HUES6 (cell line): Measurements from ENCODE around the gene SPACA7.

Experiments
- H3K27ac ChIP-seq: 2 replicates; pipeline ENCODE4 v1.7.0; 2013; ENCODE audit warnings: low read depth, mild to moderate bottlenecking, low read length, inconsistent platforms
- H3K27me3 ChIP-seq: 2 replicates; pipeline ENCODE4 v1.6.1; 2013; ENCODE audit warnings: low read length; ENCODE audit not compliant: control insufficient read depth, insufficient read depth
- H3K36me3 ChIP-seq: 2 replicates; pipeline ENCODE4 v1.6.1; 2013; ENCODE audit warnings: low read length; ENCODE audit not compliant: control insufficient read depth, insufficient read depth
- H3K4me1 ChIP-seq: 2 replicates; pipeline ENCODE4 v1.6.1; 2013; ENCODE audit warnings: low read length; ENCODE audit not compliant: control insufficient read depth, insufficient read depth
- H3K4me3 ChIP-seq: 2 replicates; pipeline ENCODE4 v1.5.1; 2013; ENCODE audit warnings: low read depth, low read length
- H3K9ac ChIP-seq: one replicate; pipeline ENCODE4 v1.6.1; 2013; ENCODE audit warnings: mild to moderate bottlenecking, low read length
- H3K9me3 ChIP-seq: 2 replicates; pipeline ENCODE4 v1.6.1; 2013; ENCODE audit warnings: low read depth, low read length; ENCODE audit not compliant: control insufficient read depth, insufficient read depth

SPACA7 gene

DNA sequence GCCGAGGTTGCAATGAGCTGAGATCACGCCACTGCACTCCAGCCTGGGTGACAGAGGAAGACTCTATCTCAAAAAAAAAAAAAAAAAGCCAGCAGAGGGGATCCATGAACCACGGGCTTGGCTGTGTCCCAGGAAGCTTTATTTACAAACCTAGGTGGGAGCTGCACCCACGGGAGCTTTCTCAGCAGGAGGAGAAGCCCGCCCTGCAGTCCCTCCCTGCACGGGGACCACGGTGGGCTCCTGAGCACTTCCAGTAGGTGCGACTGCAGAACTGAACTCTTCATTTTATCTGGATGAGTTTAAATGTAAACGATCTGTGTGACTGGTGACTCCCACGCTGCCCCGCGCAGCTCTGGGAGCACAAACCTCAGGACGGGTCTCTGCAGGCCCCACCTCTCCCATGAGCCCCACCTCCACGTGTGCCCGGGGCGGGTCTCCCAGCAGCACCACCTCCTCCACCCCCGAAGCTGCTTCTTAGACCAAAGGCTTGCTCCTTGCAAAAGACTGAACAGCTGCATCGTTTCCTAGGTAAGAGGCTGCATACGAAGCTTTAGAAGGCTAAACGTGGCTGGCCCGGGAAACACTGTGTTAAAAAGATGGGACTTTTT is 66.4 kb downstream of the SPACA7 start:
- no peak overlapping the region for H3K4me3 ChIP-seq
- no peaks in the 10 kb centered on the region for H3K4me1 ChIP-seq
- no peak overlapping the region for H3K9ac ChIP-seq
- peaks cover 29% of the 10 kb centered on the region for H3K27me3 ChIP-seq
- H3K9me3 ChIP-seq: peaks cover 7% of the 10 kb centered on the region; the same call in 1 of the 2 replicates
- H3K36me3 ChIP-seq: no peaks in the 10 kb centered on the region
- H3K27ac ChIP-seq: no peak overlapping the region

DNA sequence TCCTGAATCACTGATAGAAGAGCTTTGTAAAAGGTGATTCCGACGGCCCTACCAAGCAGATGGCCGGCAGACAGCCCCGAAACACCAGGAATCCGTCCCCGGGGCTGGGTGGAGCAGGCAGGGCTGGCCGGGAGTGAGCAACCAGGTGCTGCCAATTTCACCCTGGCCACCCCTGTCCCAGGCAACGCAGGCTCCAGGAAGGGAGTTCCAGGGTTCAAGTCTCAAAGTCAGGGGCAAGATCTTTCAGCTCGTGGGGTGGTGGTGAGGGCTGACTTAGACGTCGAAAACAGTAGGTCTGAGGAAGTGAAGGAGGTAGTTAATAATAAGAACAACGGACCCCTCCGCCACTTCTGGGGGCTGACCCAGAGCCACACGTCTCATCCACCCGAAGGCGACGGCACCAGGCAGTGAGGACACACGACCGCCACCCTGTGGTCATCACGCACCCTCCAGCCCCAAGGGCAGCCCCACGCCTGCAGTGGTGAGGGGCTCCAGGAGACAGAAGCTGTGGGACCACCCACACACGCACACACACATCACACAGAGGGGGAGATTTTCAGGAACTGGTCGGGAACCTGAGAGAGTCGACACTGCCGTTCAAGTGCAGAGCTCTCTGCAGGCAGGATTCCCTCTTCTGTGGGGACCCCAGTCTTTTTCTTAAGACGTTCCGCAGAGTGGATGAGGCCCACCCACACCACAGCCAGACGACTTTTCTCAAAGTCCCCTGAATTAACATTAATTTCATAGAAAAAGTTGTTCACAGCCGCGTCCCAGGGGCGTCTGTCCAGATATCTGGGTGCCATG is 67.2 kb downstream of the SPACA7 start:
- H3K36me3 ChIP-seq: no peaks in the 10 kb centered on the region
- no peak overlapping the region for H3K27ac ChIP-seq
- no peak overlapping the region for H3K4me3 ChIP-seq
- peaks cover 3% of the 10 kb centered on the region; the same call in 1 of the 2 replicates for H3K9me3 ChIP-seq
- H3K27me3 ChIP-seq: peaks cover 29% of the 10 kb centered on the region
- no peaks in the 10 kb centered on the region for H3K4me1 ChIP-seq
- H3K9ac ChIP-seq: no peak overlapping the region

DNA sequence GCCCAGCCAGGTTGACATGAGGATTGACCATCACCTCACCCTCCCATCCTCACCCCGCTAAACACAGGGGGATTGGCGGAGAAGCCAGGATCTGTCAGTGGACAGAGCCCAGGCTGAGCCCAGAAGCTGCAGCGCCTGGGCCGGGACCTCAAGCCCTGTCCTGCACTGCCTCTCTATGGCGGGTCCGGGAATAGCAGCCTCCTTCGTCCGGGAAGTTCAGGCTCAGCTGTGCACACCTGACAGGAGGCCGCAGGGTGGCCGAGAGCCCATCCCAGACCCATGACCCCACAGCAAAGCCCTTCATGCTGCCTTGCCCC is 67.8 kb downstream of the SPACA7 start:
- Histone ChIP-seq H3K4me3 (no peak overlapping the region), H3K27ac (no peak overlapping the region), H3K9me3 (no peaks in the 10 kb centered on the region), H3K9ac (no peak overlapping the region), H3K4me1 (no peaks in the 10 kb centered on the region), H3K27me3 (peaks cover 29% of the 10 kb centered on the region), H3K36me3 (no peaks in the 10 kb centered on the region)

DNA sequence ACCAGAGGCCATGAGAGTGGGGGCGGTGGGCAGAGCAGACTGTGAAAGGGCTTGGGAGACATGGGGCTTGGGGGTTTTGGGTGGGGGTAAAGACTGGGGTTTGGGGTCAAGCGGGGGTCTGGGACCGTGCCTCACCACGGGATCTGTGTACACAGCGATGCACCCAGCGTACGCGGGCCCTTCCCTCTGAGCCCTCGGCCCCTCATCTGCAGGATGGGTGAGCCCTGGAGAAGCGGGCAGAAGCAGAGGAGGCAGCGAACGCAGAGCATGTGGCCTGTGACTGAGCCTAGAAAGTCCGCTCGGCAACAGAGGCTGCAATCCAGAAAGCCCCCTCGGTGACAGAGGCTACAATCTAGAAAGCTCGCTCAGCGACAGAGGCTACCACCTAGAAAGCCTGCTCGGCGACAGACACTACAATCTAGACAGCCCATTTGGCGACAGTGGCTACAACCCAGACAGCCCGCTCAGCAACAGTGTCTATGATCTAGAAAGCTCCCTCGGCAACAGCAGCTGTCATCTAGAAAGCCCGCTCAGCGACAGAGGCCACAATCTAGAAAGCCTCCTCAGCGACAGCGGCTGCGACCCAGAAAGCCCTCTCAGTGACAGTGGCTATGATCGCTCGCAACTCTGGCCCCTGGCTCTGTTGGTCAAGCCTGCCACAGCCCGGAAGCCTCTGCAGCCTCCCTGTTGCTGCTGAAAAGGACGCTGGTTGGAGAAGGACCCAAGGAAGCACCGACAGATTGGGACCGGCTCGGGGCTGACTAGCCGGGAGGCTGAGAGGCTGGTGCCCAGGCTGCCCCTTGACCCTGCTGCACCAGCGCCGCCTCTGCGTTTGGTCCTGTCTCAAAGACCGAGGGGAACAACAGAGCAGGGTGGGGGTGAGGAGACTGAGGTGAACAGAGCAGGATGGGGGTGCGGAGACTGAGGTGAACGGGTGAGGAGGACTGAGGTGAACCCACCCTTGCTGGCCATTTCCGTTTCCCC is 68.6 kb downstream of the SPACA7 start:
- no peaks in the 10 kb centered on the region for H3K4me1 ChIP-seq
- no peak overlapping the region for H3K9ac ChIP-seq
- H3K36me3 ChIP-seq: no peaks in the 10 kb centered on the region
- H3K9me3 ChIP-seq: no peaks in the 10 kb centered on the region
- no peak overlapping the region for H3K27ac ChIP-seq
- no peak overlapping the region for H3K4me3 ChIP-seq
- H3K27me3 ChIP-seq: peaks cover 29% of the 10 kb centered on the region

DNA sequence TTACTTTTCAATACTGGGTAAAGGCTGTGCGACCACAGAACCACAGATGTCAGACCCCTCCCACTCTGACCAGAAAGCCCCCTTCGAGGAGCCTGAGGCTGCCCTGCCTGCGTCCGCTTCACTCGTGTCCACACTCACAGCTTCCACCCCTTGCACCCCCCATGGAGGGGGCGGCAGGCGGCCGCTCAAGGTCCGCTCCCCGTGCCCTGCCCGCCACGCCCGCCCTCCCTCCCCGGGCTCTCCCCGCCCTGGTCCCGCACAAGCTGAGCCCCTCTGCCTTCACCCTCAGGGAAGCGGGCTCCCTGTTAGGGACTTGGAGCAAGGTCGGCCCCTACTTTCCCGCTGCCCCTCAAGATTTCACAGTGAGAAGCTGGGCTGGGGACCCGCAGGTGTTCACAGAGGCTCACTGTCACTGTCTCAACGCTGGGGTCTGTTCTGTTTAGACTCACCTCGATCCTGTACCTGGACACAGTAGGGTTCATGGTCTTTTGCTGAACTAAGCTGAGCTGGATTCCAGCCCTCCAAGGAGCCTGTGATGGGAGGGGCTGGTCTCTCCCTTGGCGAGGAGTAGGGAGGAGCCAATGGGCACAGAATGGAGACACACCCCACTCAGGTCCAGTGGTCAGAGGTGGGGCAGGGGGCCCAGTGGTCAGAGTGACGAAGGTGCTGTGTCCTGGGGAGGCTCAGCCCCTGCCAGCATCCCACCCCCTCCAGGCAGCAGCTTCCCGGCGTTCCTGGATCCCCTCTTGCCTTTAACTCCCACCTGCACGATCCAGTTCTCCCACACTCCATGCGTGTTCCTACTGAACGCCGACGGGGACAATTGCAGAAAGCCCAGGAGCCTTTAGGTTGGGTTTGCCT is 69.5 kb downstream of the SPACA7 start:
- H3K27me3 ChIP-seq: peaks cover 27% of the 10 kb centered on the region
- no peak overlapping the region for H3K27ac ChIP-seq
- H3K9me3 ChIP-seq: no peaks in the 10 kb centered on the region
- no peaks in the 10 kb centered on the region for H3K4me1 ChIP-seq
- no peak overlapping the region for H3K9ac ChIP-seq
- no peak overlapping the region for H3K4me3 ChIP-seq
- H3K36me3 ChIP-seq: no peaks in the 10 kb centered on the region

DNA sequence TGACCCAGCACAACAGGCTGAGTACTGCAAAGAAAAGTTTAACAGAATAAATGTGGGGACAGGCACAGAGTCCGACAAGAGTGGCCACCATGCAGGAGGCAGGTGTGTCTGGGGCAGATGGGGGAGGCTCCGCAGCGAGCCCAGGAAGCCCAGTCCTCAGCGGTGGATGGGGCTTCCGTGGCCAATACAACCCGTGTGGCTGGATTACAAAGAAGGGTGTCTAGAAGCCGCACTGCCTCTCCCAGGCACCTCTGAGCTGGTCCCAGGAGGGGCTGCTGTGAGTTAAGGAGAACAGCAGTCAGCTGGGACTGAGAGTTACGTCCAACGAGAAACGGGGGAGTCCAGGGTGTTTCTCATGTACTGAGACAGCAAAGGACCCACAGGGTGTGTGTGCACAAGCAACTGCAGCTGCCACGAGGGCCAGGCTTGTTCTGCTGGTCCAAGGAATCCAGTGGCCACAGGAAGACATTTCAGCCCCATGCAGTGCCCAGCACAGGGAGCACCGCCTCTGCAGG is 70.2 kb downstream of the SPACA7 start:
- Histone ChIP-seq H3K36me3 (no peaks in the 10 kb centered on the region), H3K4me3 (no peak overlapping the region), H3K4me1 (no peaks in the 10 kb centered on the region), H3K27me3 (peaks cover 27% of the 10 kb centered on the region), H3K9me3 (no peaks in the 10 kb centered on the region), H3K27ac (no peak overlapping the region), H3K9ac (no peak overlapping the region)

DNA sequence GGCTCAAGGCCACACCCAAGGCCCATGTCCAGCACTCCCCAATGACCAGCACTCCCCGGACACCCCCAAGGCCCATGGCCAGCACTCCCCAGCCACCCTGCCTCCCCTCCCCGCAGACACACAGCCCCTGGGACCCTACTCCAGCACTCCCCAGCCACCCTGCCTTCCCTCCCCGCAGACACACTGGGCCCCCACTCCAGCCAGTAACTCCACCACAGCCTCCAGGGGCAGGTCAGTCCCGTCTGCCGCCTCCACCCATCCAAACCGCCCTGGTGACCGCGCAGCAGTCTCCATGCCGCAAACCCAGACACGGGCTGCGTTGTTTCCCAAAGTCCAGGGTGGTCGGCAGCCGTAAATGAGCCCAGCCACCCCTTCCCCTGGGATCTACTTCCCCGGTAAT is 70.7 kb downstream of the SPACA7 start:
- Histone ChIP-seq H3K4me1 (no peaks in the 10 kb centered on the region), H3K9me3 (no peaks in the 10 kb centered on the region), H3K27me3 (peaks cover 27% of the 10 kb centered on the region), H3K36me3 (no peaks in the 10 kb centered on the region), H3K9ac (no peak overlapping the region), H3K27ac (no peak overlapping the region), H3K4me3 (no peak overlapping the region)

DNA sequence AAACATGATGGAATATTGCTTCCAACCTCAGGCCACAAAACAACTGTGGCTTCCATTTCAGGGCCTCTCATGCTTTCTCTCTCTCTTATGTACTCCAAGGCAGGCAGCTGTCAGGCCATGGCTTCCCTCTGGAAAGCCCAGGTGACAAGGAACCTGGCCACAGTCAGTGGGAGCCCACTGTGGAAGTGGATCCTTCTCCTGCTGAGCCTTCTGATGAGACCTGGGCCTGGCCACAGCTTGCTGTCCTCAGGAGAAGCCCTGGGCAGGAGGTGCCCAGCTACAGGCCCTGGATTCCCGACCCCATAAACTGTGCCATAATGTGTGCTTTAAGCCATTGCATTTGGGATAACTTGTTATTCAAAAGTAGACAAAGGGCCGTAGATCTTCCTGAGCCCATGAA is 71.2 kb downstream of the SPACA7 start:
- Histone ChIP-seq H3K27me3 (peaks cover 27% of the 10 kb centered on the region), H3K4me1 (no peaks in the 10 kb centered on the region), H3K36me3 (no peaks in the 10 kb centered on the region), H3K9ac (no peak overlapping the region), H3K27ac (no peak overlapping the region), H3K4me3 (no peak overlapping the region), H3K9me3 (no peaks in the 10 kb centered on the region)

DNA sequence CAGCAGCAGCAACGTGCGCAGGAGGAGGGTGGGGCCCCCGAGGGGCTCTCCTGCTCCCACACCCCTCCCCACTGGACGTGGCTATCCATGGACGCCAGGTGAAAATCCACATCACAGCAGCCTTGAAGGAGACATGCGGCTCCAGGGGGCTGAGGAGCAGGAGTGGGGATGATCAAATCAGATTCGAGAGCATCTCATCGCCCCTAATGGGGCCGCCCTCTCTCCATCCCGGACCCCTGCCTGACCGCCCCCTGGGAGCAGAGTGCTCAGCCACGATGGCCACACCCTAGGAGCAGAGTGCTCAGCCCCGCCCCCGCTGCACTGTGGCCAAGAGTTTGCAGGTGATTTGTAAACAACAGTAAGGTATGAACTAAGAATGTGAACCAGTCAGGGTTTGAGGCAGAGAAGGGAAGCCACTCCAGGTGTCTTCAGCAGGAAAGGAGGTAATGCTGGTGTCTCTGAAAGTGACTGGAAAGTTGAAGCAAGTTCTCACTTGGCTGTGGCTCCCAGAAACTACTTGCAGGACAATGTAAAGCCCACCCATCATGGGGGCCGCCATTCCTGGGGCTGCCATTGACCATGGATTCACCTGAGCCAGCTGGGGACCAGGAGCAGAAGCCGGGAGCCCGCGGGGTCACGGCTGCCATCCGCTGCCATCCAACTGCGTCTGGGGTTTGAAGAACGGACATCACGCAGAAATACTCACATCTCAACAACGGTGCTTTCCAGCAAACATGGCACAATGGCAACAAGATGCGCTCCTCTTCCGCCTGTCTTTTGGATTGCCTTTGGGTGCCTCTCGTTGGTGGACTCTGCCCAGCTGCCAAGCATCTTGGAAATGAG is 71.8 kb downstream of the SPACA7 start:
- H3K9ac ChIP-seq: no peak overlapping the region
- H3K4me1 ChIP-seq: no peaks in the 10 kb centered on the region
- no peak overlapping the region for H3K27ac ChIP-seq
- H3K4me3 ChIP-seq: no peak overlapping the region
- peaks cover 21% of the 10 kb centered on the region for H3K27me3 ChIP-seq
- H3K9me3 ChIP-seq: no peaks in the 10 kb centered on the region
- no peaks in the 10 kb centered on the region for H3K36me3 ChIP-seq
